H1 (cell line): Measurements from ENCODE around the gene CAMK2D. TPM values are rescaled to one million over a fixed set of nuclear protein-coding genes. Genes with fewer than 3 reads are reported as not detected.

Source experiments
- CTCF ChIA-PET: fragments of 300-600 bp; sonication (Branson Sonifier 250); formaldehyde crosslinking; loops from one replicate; lab custom pipeline; 2021; ENCODE audit not compliant: partially characterized antibody; lab: Charles Lee
- POLR2A ChIA-PET: fragments of 300-600 bp; sonication (Branson Sonifier 250); formaldehyde crosslinking; loops from one replicate; lab custom pipeline; 2021; ENCODE audit warnings: inconsistent platforms; ENCODE audit not compliant: partially characterized antibody; lab: Charles Lee
- DNase-seq, 2 experiments: peaks; one replicate each; pipeline versions ENCODE4 v3.0.0 to v3.0.0-alpha.2; 2010 to 2022; ENCODE audit warnings: low spot score in 2 of 2, low read depth in 1 of 2, mixed read lengths in 1 of 2
- FAIRE-seq: peaks from 2 replicates; lab custom pipeline; 2011; peaks lifted over from hg19 to GRCh38; lab: Jason Lieb, UNC
- H2AFZ ChIP-seq: 2 replicates; pipeline ENCODE4 v1.8.1; 2012; ENCODE audit warnings: low read length, inconsistent platforms
- H2AK5ac ChIP-seq: 2 replicates; pipeline ENCODE4 v1.6.1; 2013; ENCODE audit warnings: low read depth, low read length
- H2BK120ac ChIP-seq: replicated peaks from 2 replicates; pipeline ENCODE3; 2013; ENCODE audit warnings: low read depth, low read length, inconsistent platforms
- H2BK12ac ChIP-seq: 2 replicates; pipeline ENCODE4 v1.6.1; 2013; ENCODE audit warnings: low read depth, low read length
- H2BK15ac ChIP-seq: 2 replicates; pipeline ENCODE4 v1.6.1; 2013; ENCODE audit warnings: low read length
- H2BK20ac ChIP-seq: 2 replicates; pipeline ENCODE4 v1.6.1; 2013; ENCODE audit warnings: low read length
- H2BK5ac ChIP-seq: 2 replicates; pipeline ENCODE4 v1.6.1; 2013; ENCODE audit warnings: low read depth, low read length
- H3K14ac ChIP-seq: 2 replicates; pipeline ENCODE4 v1.6.1; 2013; ENCODE audit warnings: inconsistent platforms; ENCODE audit not compliant: insufficient read length
- H3K18ac ChIP-seq: 2 replicates; pipeline ENCODE4 v1.6.1; 2013; ENCODE audit warnings: low read length; ENCODE audit errors: extremely low read depth
- H3K23ac ChIP-seq: 2 replicates; pipeline ENCODE4 v1.6.1; 2013; ENCODE audit warnings: inconsistent platforms; ENCODE audit not compliant: insufficient read length
- H3K23me2 ChIP-seq: 2 replicates; pipeline ENCODE4 v1.6.1; 2013; ENCODE audit warnings: low read depth, low read length
- H3K27ac ChIP-seq: 2 replicates; pipeline ENCODE4 v1.6.1; 2011; ENCODE audit warnings: low read depth, low read length, inconsistent platforms
- H3K27me3 ChIP-seq, 4 experiments: replicated peaks in 1 of 4; 1 replicate in 1 of 4; 2 replicates in 3 of 4; pipeline versions ENCODE4 v1.6.1 to v1.8.1; 2011 to 2013; ENCODE audit warnings: low read length in 3 of 4, mild to moderate bottlenecking in 3 of 4, inconsistent platforms in 2 of 4, mixed read lengths in 2 of 4, moderate library complexity in 1 of 4; ENCODE audit not compliant: control insufficient read depth in 3 of 4, insufficient read depth in 3 of 4; ENCODE audit errors: extremely low read depth in 1 of 4
- H3K36me3 ChIP-seq, 4 experiments: 2 replicates each; pipeline versions ENCODE4 v1.6.1 to v1.8.1; 2011 to 2013; ENCODE audit warnings: mild to moderate bottlenecking in 4 of 4, low read length in 3 of 4, moderate library complexity in 2 of 4, control low read depth in 1 of 4, inconsistent platforms in 1 of 4; ENCODE audit not compliant: insufficient read depth in 4 of 4, control insufficient read depth in 2 of 4
- H3K4ac ChIP-seq: replicated peaks from 2 replicates; pipeline ENCODE3; 2013; ENCODE audit warnings: low read length, low read depth, mixed read lengths, inconsistent platforms; ENCODE audit not compliant: insufficient read length
- H3K4me1 ChIP-seq, 4 experiments: replicated peaks in 1 of 4; 1 replicate in 1 of 4; 2 replicates in 3 of 4; pipeline versions ENCODE4 v1.6.1 to v1.8.1; 2011 to 2013; ENCODE audit warnings: low read length in 3 of 4, inconsistent platforms in 2 of 4, mixed read lengths in 1 of 4; ENCODE audit not compliant: insufficient read depth in 4 of 4, control insufficient read depth in 3 of 4
- H3K4me2 ChIP-seq, 2 experiments: 2 replicates each; pipeline versions ENCODE4 v1.6.1 to v1.8.1; 2011 to 2013; ENCODE audit warnings: low read depth in 2 of 2, low read length in 2 of 2, control low read depth in 1 of 2, inconsistent platforms in 1 of 2, mild to moderate bottlenecking in 1 of 2; ENCODE audit not compliant: insufficient read depth in 1 of 2
- H3K4me3 ChIP-seq, 4 experiments: fragments of 200-600, 300-600 bp in 1 of 4; sonication (generic), shearing (Covaris generic), sonication (Bioruptor Twin) in 1 of 4; 2 replicates each; pipeline versions ENCODE4 v1.5.1 to v1.8.1; 2011 to 2016; ENCODE audit warnings: low read length in 4 of 4, low read depth in 3 of 4, control low read depth in 2 of 4, inconsistent platforms in 2 of 4, mild to moderate bottlenecking in 2 of 4, mixed read lengths in 1 of 4, moderate library complexity in 1 of 4; ENCODE audit not compliant: insufficient read depth in 2 of 4; ENCODE audit errors: extremely low read depth in 1 of 4
- H3K56ac ChIP-seq: replicated peaks from 2 replicates; pipeline ENCODE3; 2013; ENCODE audit warnings: low read depth, mild to moderate bottlenecking, mixed read lengths, low read length, inconsistent platforms; ENCODE audit not compliant: insufficient read length
- H3K79me1 ChIP-seq: 2 replicates; pipeline ENCODE4 v1.6.1; 2013; ENCODE audit warnings: low read depth, low read length, control low read depth
- H3K79me2 ChIP-seq, 2 experiments: 2 replicates each; pipeline versions ENCODE4 v1.6.1 to v1.8.1; 2012 to 2013; ENCODE audit warnings: low read length in 2 of 2, mild to moderate bottlenecking in 2 of 2, inconsistent platforms in 1 of 2; ENCODE audit not compliant: insufficient read depth in 2 of 2, control insufficient read depth in 1 of 2
- H3K9ac ChIP-seq, 4 experiments: replicated peaks in 1 of 4; 1 replicate in 1 of 4; 2 replicates in 3 of 4; pipeline versions ENCODE4 v1.6.1 to v1.8.1; 2011 to 2013; ENCODE audit warnings: low read depth in 3 of 4, low read length in 3 of 4, control low read depth in 2 of 4, mild to moderate bottlenecking in 2 of 4, moderate library complexity in 2 of 4, inconsistent platforms in 1 of 4; ENCODE audit errors: extremely low read depth in 1 of 4
- H3K9me3 ChIP-seq, 2 experiments: 2 replicates each; pipeline versions ENCODE4 v1.6.1 to v1.8.1; 2012 to 2013; ENCODE audit warnings: mild to moderate bottlenecking in 2 of 2, moderate library complexity in 2 of 2, control low read depth in 1 of 2, inconsistent platforms in 1 of 2, low read depth in 1 of 2, low read length in 1 of 2, mixed read lengths in 1 of 2; ENCODE audit not compliant: insufficient read depth in 2 of 2
- H4K20me1 ChIP-seq, 2 experiments: replicated peaks in 1 of 2; 2 replicates each; pipeline versions ENCODE3 to v1.8.1; 2011 to 2013; ENCODE audit warnings: inconsistent platforms in 2 of 2, low read length in 2 of 2, mild to moderate bottlenecking in 1 of 2; ENCODE audit not compliant: insufficient read depth in 2 of 2, control insufficient read depth in 1 of 2
- H4K5ac ChIP-seq: 2 replicates; pipeline ENCODE4 v1.6.1; 2013; ENCODE audit warnings: low read length, low read depth, mixed read lengths, inconsistent platforms; ENCODE audit not compliant: insufficient read length
- H4K8ac ChIP-seq: 2 replicates; pipeline ENCODE4 v1.8.0; 2013; ENCODE audit warnings: mild to moderate bottlenecking, moderate library complexity, low read length, inconsistent platforms; ENCODE audit not compliant: insufficient read depth; ENCODE audit errors: extremely low read depth
- H4K91ac ChIP-seq: replicated peaks from 2 replicates; pipeline ENCODE3; 2013; ENCODE audit warnings: low read length, mixed read lengths, inconsistent platforms; ENCODE audit not compliant: insufficient read length
- CBX8 ChIP-seq: fragments of 300-800, 300-1000 bp; sonication (generic); IDR thresholded peaks from 2 replicates; pipeline ENCODE4 v1.7.1; 2016; ENCODE audit warnings: low read depth, low read length, borderline replicate concordance
- CHD1 ChIP-seq: IDR thresholded peaks from 2 replicates; pipeline ENCODE4 v1.6.1; 2012; ENCODE audit warnings: low read depth, low read length, improper control_type of control experiment
- CHD2 ChIP-seq: IDR thresholded peaks from 2 replicates; pipeline ENCODE4 v1.6.1; 2012; ENCODE audit warnings: low read length, improper control_type of control experiment
- CTBP2 ChIP-seq: IDR thresholded peaks from 2 replicates; pipeline ENCODE4 v1.7.0; 2011; ENCODE audit warnings: borderline replicate concordance, mild to moderate bottlenecking, moderate library complexity, mixed read lengths, low read length; ENCODE audit not compliant: insufficient read depth, insufficient read length
- HDAC6 ChIP-seq: IDR thresholded peaks from one replicate; pipeline ENCODE4 v1.7.1; 2012; ENCODE audit warnings: low read depth, mild to moderate bottlenecking, inconsistent platforms, low read length, moderate library complexity
- JUN ChIP-seq: IDR thresholded peaks from 2 replicates; pipeline ENCODE4 v1.6.1; 2011; ENCODE audit warnings: low read depth, mild to moderate bottlenecking, improper control_type of control experiment, low read length
- POU5F1 ChIP-seq: IDR thresholded peaks from 2 replicates; pipeline ENCODE4 v1.6.1; 2011; ENCODE audit warnings: low read depth, mild to moderate bottlenecking, low read length, moderate library complexity
- RXRA ChIP-seq: IDR thresholded peaks from 2 replicates; pipeline ENCODE4 v1.6.1; 2011; ENCODE audit warnings: low read depth, mild to moderate bottlenecking, low read length, moderate library complexity; ENCODE audit not compliant: insufficient read depth
- SRF ChIP-seq: IDR thresholded peaks from 2 replicates; pipeline ENCODE4 v1.6.1; 2011; ENCODE audit warnings: mild to moderate bottlenecking, low read depth, low read length, moderate library complexity
- TAF7 ChIP-seq: optimal IDR thresholded peaks from 2 replicates; pipeline ENCODE3; 2011; ENCODE audit warnings: low read depth, mild to moderate bottlenecking, inconsistent platforms, low read length, moderate library complexity, borderline replicate concordance
- TCF12 ChIP-seq: IDR thresholded peaks from 2 replicates; pipeline ENCODE4 v1.6.1; 2011; ENCODE audit warnings: low read depth, mild to moderate bottlenecking, low read length
- WGBS, 2 experiments: shearing (Covaris generic) in 1 of 2; methylation state at CpG; one replicate each; pipeline versions ENCODE4 v1.1.6 to v1.1.7; 2013 to 2015; ENCODE audit warnings: low lambda C conversion rate in 2 of 2, mixed read lengths in 2 of 2, inconsistent platforms in 1 of 2, low coverage in 1 of 2, missing lambda C conversion rate in 1 of 2; ENCODE audit not compliant: insufficient replicate concordance in 2 of 2, insufficient coverage in 1 of 2, insufficient read length in 1 of 2; ENCODE audit errors: extremely low coverage in 1 of 2, missing lambda C conversion rate in 1 of 2; 5-methylcytosine and 5-hydroxymethylcytosine counted together
- polyA plus RNA-seq, 7 experiments: library from polyadenylated mRNA; depleted of rRNA in 3 of 7; stranded (reverse) in 5 of 7; unstranded in 2 of 7; fragments of >200 nt in 5 of 7; fragments of 200-250 nt in 2 of 7; gene quantifications; 1 replicate in 5 of 7; 2 replicates in 1 of 7; 4 replicates in 1 of 7; pipeline versions ENCODE4 v1.2.1 to v1.2.3, GENCODE V29; 2011 to 2013; ENCODE audit warnings: missing spikeins in 2 of 7, mixed read lengths in 2 of 7
- total RNA-seq: library from RNA; stranded (reverse); fragmentation: NEBNext Ultra II Directional; extraction: Animal tissue kit (Norgen Biotek cat#: 25700); gene quantifications from 2 replicates; pipeline ENCODE4 v1.2.1, GENCODE V29; 2021

Gene CAMK2D
- total and polyA plus RNA-seq, 2 of the 8 experiments (the other 6 are each of a cell fraction or from before 2014, with no cell fraction given): 3.2 to 7.0 TPM

DNA sequence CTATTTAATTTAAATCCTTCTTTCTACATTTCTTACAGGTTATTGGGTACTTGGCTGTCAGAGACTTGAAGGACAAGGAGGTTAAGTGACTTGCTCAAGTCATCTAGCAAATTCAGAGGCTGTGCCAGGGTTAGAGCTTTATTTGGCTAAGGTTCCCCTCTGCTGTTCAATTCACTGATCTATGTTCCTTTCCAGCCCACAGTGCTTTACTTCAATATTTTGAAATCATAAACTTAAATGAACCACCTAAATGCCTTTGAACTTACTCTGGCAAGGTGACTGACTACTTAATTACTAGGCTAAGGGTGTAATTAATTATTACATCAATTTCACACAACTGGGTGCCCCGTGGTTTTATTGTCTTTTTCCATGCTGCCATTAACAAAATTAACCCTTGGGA lies 288.7 kb downstream of the CAMK2D start:
- Histone ChIP-seq H3K56ac (no peak overlapping the region), H4K91ac (no peak overlapping the region), H2BK5ac (no peak overlapping the region), H4K20me1 (no peaks in the 10 kb centered on the region), H3K4ac (no peak overlapping the region), H3K9ac (no peak overlapping the region), H3K23ac (no peak overlapping the region), H3K14ac (no peak overlapping the region), H3K4me1 (peaks cover 0 to 9% (median 4%) of the 10 kb centered on the region in 4 experiments; a peak in 5 of 7 replicates), H3K23me2 (no peaks in the 10 kb centered on the region), H2AFZ (no peak overlapping the region), H4K8ac (no peak overlapping the region), H4K5ac (no peak overlapping the region), H2BK20ac (no peak overlapping the region), H2AK5ac (no peak overlapping the region), H3K27me3 (no peaks in the 10 kb centered on the region), H2BK120ac (no peak overlapping the region), H3K18ac (no peak overlapping the region), H2BK12ac (no peak overlapping the region), H3K27ac (no peak overlapping the region), H3K4me2 (no peak overlapping the region), H3K79me1 (no peaks in the 10 kb centered on the region), H3K9me3 (peaks cover 6 to 7% of the 10 kb centered on the region in 2 experiments; a peak in 3 of 4 replicates), H3K4me3 (no peak overlapping the region), H3K79me2 (no peaks in the 10 kb centered on the region), H3K36me3 (peaks cover 0 to 3% (median 0%) of the 10 kb centered on the region in 4 experiments; a peak in 1 of 8 replicates), H2BK15ac (no peak overlapping the region)
- ChIA-PET CTCF (interaction anchor here (0.5 to 0.6 kb wide), 2 partner anchors 24 to 690 kb away, joined by 3 read pairs; no protein-coding TSS in a partner anchor), POLR2A (no interaction called here)
- DNase-seq (no peak), FAIRE-seq (no peak)
- 85% methylated on average over 1 of the region's 1 CpG; no CpG with 5 or more reads in 1 of the 2 experiments for WGBS, 2 experiments
- TF ChIP-seq CHD1: no peak
- no peak for TF ChIP-seq CBX8
- no peak for TF ChIP-seq TAF7
- TF ChIP-seq TCF12: no peak
- TF ChIP-seq HDAC6: no peak
- TF ChIP-seq CHD2: no peak
- no peak for TF ChIP-seq SRF
- no peak for TF ChIP-seq POU5F1
- no peak for TF ChIP-seq RXRA
- no peak for TF ChIP-seq CTBP2
- no peak for TF ChIP-seq JUN
